Spleen (tissue), 7 donors: ENCODE measurements around the gene DLG5.

Experiments
- CTCF ChIP-seq, 11 experiments: fragments of 200-600 bp in 7 of 11; fragments of 450-650 bp in 4 of 11; sonication (generic) in 4 of 11; IDR thresholded peaks in 8 of 11; conservative IDR thresholded peaks in 3 of 11; 1 replicate in 7 of 11; 2 replicates in 4 of 11; pipeline versions ENCODE4 v1.4.0 to v1.8.0; 2016 to 2021; ENCODE audit warnings: antibody characterized with exemption in 11 of 11, inconsistent platforms in 4 of 11, mild to moderate bottlenecking in 1 of 11
- POLR2A ChIP-seq, 3 donors: fragments of 450-650 bp; IDR thresholded peaks; one replicate each; pipeline ENCODE4 v1.5.1; 2017; ENCODE audit warnings: antibody characterized with exemption in 3 of 3, mild to moderate bottlenecking in 1 of 3
- donor health status: DM: no; HTN: no; CAD: no; lungs with moderate emphysema.
- donor health status: DM: no; HTN: no; CAD: no.
- donor health status: DM: no; HTN: no; CAD: no.

GRCh38 chr10:77788496-77789010, 138.0 kb downstream of the DLG5 start:
- TF ChIP-seq CTCF (IDR thresholded peaks at IDR 0.05 in 8 of 11, conservative IDR thresholded peaks at IDR 0.05 in 3 of 11) (no peak), POLR2A (IDR thresholded peaks at IDR 0.05) (no peak)
